PC-3 (cell line): ENCODE data around the gene HRH3.

Source experiments
- CTCF ChIP-seq: fragments of 300-600 bp; sonication (generic); conservative IDR thresholded peaks from 2 replicates; pipeline ENCODE4 v1.5.1; 2017; ENCODE audit warnings: antibody characterized with exemption, low read depth, mild to moderate bottlenecking, low read length
- EZH2phosphoT487 ChIP-seq: fragments of 300-600 bp; sonication (generic); IDR thresholded peaks from 2 replicates; pipeline ENCODE4 v1.6.1; 2018; ENCODE audit warnings: mild to moderate bottlenecking, antibody characterized with exemption, low read length, borderline replicate concordance

- TF ChIP-seq CTCF = no peak
- TF ChIP-seq EZH2phosphoT487 = no peak
Observed at GRCh38 chr20:62235777-62236157, 15.7 kb upstream of the HRH3 start.
